RWPE1 (cell line): ENCODE results near the gene MIEF2.

Experiments
- CTCF ChIA-PET: fragments of 350-600 bp; sonication (Branson Sonifier 250); formaldehyde crosslinking; extraction: SDS; loops from one replicate; lab custom pipeline; 2021; lab: Yijun Ruan, JAX
- POLR2A ChIA-PET: fragments of 400-600 bp; formaldehyde crosslinking; extraction: SDS; loops from one replicate; lab custom pipeline; 2020; ENCODE audit warnings: antibody characterized with exemption; ENCODE audit not compliant: low non-redundant PET; lab: Yijun Ruan, JAX
- DNase-seq: peaks from one replicate; pipeline ENCODE4 v3.0.0; 2012; ENCODE audit warnings: low spot score
- H3K27ac ChIP-seq: fragments of 450-650 bp; 2 replicates; pipeline ENCODE4 v1.5.1; 2017
- TF ChIP-seq, protein P1 (sequence below): fragments of 450-650 bp; conservative IDR thresholded peaks from 2 replicates; pipeline ENCODE4 v1.5.1; 2017; ENCODE audit warnings: low read depth, mild to moderate bottlenecking

Gene MIEF2

DNA sequence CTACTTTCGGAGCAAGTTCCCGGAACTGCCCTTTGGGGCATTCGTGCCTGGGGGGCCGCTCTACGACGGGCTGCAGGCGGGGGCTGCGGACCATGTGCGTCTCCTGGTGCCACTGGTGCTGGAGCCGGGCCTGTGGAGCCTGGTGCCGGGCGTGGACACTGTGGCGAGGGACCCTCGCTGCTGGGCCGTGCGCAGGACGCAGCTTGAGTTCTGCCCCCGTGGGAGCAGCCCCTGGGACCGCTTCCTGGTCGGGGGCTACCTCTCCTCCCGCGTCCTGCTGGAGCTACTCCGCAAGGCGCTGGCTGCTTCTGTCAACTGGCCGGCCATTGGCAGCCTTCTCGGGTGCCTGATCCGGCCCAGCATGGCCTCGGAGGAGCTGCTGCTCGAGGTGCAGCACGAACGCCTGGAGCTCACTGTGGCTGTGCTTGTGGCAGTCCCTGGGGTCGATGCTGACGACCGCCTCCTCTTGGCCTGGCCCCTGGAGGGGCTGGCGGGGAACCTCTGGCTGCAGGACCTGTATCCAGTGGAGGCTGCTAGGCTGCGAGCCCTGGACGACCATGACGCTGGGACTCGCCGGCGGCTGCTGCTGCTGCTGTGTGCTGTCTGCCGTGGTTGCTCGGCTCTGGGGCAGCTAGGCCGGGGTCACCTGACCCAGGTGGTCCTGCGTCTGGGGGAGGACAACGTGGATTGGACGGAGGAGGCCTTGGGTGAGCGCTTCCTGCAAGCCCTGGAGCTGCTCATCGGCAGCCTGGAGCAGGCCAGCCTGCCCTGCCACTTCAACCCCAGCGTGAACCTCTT, 3.6 kb downstream of the MIEF2 start:
- ChIA-PET POLR2A (no interaction called here), CTCF (interaction anchor here (0.5 to 1.2 kb wide), 4 partner anchors 9 to 100 kb away, joined by 3 to 6 read pairs (median 4); no protein-coding TSS in a partner anchor)
- no peak overlapping the region for H3K27ac ChIP-seq
- no peak for DNase-seq
- TF ChIP-seq, protein P1, sequence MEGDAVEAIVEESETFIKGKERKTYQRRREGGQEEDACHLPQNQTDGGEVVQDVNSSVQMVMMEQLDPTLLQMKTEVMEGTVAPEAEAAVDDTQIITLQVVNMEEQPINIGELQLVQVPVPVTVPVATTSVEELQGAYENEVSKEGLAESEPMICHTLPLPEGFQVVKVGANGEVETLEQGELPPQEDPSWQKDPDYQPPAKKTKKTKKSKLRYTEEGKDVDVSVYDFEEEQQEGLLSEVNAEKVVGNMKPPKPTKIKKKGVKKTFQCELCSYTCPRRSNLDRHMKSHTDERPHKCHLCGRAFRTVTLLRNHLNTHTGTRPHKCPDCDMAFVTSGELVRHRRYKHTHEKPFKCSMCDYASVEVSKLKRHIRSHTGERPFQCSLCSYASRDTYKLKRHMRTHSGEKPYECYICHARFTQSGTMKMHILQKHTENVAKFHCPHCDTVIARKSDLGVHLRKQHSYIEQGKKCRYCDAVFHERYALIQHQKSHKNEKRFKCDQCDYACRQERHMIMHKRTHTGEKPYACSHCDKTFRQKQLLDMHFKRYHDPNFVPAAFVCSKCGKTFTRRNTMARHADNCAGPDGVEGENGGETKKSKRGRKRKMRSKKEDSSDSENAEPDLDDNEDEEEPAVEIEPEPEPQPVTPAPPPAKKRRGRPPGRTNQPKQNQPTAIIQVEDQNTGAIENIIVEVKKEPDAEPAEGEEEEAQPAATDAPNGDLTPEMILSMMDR = no peak

- peak overlapping the region; percentile 82 for H3K27ac ChIP-seq
- TF ChIP-seq, protein P1 = no peak
- ChIA-PET POLR2A (no interaction called here), CTCF (no interaction called here)
- DNase-seq = no peak
Observed at GRCh38 chr17:18267366-18267765, 6.9 kb downstream of the MIEF2 start.

DNA sequence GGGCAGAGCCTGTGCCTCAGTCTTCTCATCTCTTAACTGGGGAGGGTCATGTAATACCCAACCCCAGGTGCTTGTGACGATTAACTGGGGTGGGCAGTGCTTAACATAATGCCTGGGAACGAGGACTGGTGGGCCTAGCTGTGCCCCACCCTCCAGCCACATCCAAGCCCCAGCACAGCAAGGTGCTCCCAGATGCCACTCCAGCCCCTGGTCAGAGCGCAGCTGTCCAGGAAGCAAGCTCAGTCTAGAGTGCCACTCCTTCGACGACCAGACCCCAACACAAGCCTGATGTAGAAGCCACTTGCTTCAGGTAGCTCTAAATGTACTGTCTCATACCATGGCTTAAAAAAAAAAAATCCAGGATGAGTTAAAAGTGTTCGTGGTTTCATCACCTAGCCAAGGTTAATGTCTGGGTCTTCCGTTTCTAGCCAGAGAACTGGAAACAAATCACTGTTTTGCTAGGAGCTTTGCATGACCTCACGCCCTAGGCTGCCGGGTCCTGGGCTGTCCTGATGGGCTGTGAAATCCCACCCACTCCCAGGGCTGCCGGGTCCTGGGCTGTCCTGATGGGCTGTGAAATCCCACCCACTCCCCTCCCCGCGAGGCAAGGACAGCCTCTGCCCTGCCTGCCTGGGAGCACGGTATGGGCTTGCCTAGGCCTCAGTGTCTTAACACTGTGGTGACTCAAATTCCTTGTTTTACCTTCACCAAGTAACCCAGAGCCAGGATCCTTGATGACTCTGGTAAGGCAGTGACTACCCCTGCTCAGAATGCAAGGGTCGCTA, 7.7 kb downstream of the MIEF2 start:
- ChIA-PET POLR2A (interaction anchor here (0.5 kb wide), 1 partner anchor 26 kb away, joined by 3 read pairs; no protein-coding TSS in a partner anchor), CTCF (interaction anchor here (0.6 to 0.7 kb wide), 3 partner anchors 21 to 1248 kb away, joined by 4 to 7 read pairs (median 5); no protein-coding TSS in a partner anchor)
- DNase-seq = no peak
- peak overlapping the region; percentile 82 for H3K27ac ChIP-seq
- TF ChIP-seq, protein P1 = no peak

GRCh38 chr17:18270046-18270931, 9.8 kb downstream of the MIEF2 start:
- peak overlapping the region; percentile 82 for H3K27ac ChIP-seq
- no peak for DNase-seq
- TF ChIP-seq, protein P1 = no peak
- CTCF ChIA-PET = no interaction called here
- POLR2A ChIA-PET = no interaction called here

- CTCF ChIA-PET = no interaction called here
- no peak for DNase-seq
- POLR2A ChIA-PET = no interaction called here
- TF ChIP-seq, protein P1 = no peak
- no peak overlapping the region for H3K27ac ChIP-seq
Observed at GRCh38 chr17:18277076-18277475, 16.6 kb downstream of the MIEF2 start.
